NCI-H187 treated with DMSO at 0.1 percent for 48 hours (cell line): ENCODE data around the gene ZC3H18.
"Not testable (repeated sequence)": the region's sequence is repeated elsewhere in the genome, so short reads cannot be mapped to it uniquely, and the experiment has no call there.

ENCODE experiments used
- DNase-seq: peaks from one replicate; lab custom pipeline; 2025; lab: John Stamatoyannopoulos, UW

ZC3H18 gene

GRCh38 chr16:88605186-88606147 lies 35.3 kb downstream of the ZC3H18 start:
- no peak for DNase-seq

GRCh38 chr16:88606148-88606757 lies 36.0 kb downstream of the ZC3H18 start:
- DNase-seq, result no peak

GRCh38 chr16:88608076-88608475 lies 37.9 kb downstream of the ZC3H18 start:
- no peak for DNase-seq

- not testable (repeated sequence) for DNase-seq
Observed at GRCh38 chr16:88609426-88609825, 39.2 kb downstream of the ZC3H18 start.

- no peak for DNase-seq
Observed at GRCh38 chr16:88610080-88610479, 39.9 kb downstream of the ZC3H18 start.

- DNase-seq, result no peak
Observed at GRCh38 chr16:88610909-88611812, 41.0 kb downstream of the ZC3H18 start.

GRCh38 chr16:88613293-88613692 lies 43.1 kb downstream of the ZC3H18 start:
- no peak for DNase-seq

GRCh38 chr16:88613911-88614817 lies 44.0 kb downstream of the ZC3H18 start:
- DNase-seq, result no peak

GRCh38 chr16:88614818-88615580 lies 44.8 kb downstream of the ZC3H18 start:
- no peak for DNase-seq

GRCh38 chr16:88616320-88616719 lies 46.1 kb downstream of the ZC3H18 start:
- DNase-seq, result no peak

- DNase-seq, result no peak
Observed at GRCh38 chr16:88616736-88617135, 46.5 kb downstream of the ZC3H18 start.

GRCh38 chr16:88617268-88618031 lies 47.2 kb downstream of the ZC3H18 start:
- DNase-seq, result peak; percentile 31

GRCh38 chr16:88618182-88618955 lies 48.2 kb downstream of the ZC3H18 start:
- DNase-seq, result no peak

- DNase-seq, result no peak
Observed at GRCh38 chr16:88618956-88619667, 48.9 kb downstream of the ZC3H18 start.

- no peak for DNase-seq
Observed at GRCh38 chr16:88619859-88620815, 49.9 kb downstream of the ZC3H18 start.

- DNase-seq, result no peak
Observed at GRCh38 chr16:88622125-88622524, 51.9 kb downstream of the ZC3H18 start.

GRCh38 chr16:88622866-88623265 lies 52.7 kb downstream of the ZC3H18 start:
- no peak for DNase-seq
